Body of pancreas (tissue), 4 donors: Measurements from ENCODE around the gene PSIP1. TPM values are rescaled to one million over a fixed set of nuclear protein-coding genes. Genes with fewer than 3 reads are reported as not detected.

Source experiments
- ATAC-seq: fragments of 150-250 bp; one replicate; pipeline ENCODE4 v1.9.1; 2016
- DNase-seq, 4 donors: peaks; one replicate each; pipeline ENCODE4 v3.0.0-alpha.2; 2019
- H3K27ac ChIP-seq, 4 donors: fragments of 200-600 bp; sonication (generic); 1 replicate in 3 of 4; 2 replicates in 1 of 4; pipeline versions ENCODE4 v1.5.1 to v1.6.1; 2016 to 2019; ENCODE audit warnings: mild to moderate bottlenecking in 1 of 4, mixed read lengths in 1 of 4, moderate library complexity in 1 of 4
- H3K27me3 ChIP-seq, 2 donors: fragments of 200-600 bp; sonication (generic); one replicate each; pipeline ENCODE4 v1.6.0; 2016; ENCODE audit warnings: mild to moderate bottlenecking in 1 of 2
- H3K36me3 ChIP-seq, 2 donors: fragments of 200-600 bp; sonication (generic); replicated peaks in 1 of 2; 2 replicates each; pipeline ENCODE4 v1.5.1; 2016; ENCODE audit warnings: low read depth in 2 of 2; ENCODE audit not compliant: insufficient read depth in 1 of 2
- H3K4me1 ChIP-seq: fragments of 200-600 bp; sonication (generic); one replicate; pipeline ENCODE4 v1.6.0; 2016
- H3K4me3 ChIP-seq, 2 donors: fragments of 200-600 bp; sonication (generic); 1 replicate in 1 of 2; 2 replicates in 1 of 2; pipeline ENCODE4 v1.5.1; 2016 to 2019
- H3K9me3 ChIP-seq, 3 donors: fragments of 200-600 bp; sonication (generic); 1 replicate in 2 of 3; 2 replicates in 1 of 3; pipeline ENCODE4 v1.5.1; 2016
- CTCF ChIP-seq, 7 experiments: fragments of 450-650 bp in 4 of 7; fragments of 200-600 bp in 3 of 7; sonication (generic) in 3 of 7; IDR thresholded peaks; one replicate each; pipeline ENCODE4 v1.5.1; 2016 to 2019; ENCODE audit warnings: antibody characterized with exemption in 7 of 7
- POLR2A ChIP-seq, 3 donors: fragments of 450-650 bp; IDR thresholded peaks; one replicate each; pipeline ENCODE4 v1.6.1; 2016; ENCODE audit warnings: antibody characterized with exemption in 3 of 3, mild to moderate bottlenecking in 2 of 3
- WGBS, 2 donors: methylation state at CpG; one replicate each; pipeline ENCODE4 v1.1.5; 2017; 5-methylcytosine and 5-hydroxymethylcytosine counted together
- intact Hi-C: fragments of 100-400 bp; cut with DNase I; formaldehyde crosslinking; loops from one replicate; pipeline ENCODE4 v1.15.1; 2023
- total RNA-seq, 2 donors: library from RNA; depleted of rRNA; stranded (reverse); fragments of >200 nt; gene quantifications; one replicate each; pipeline ENCODE4 v1.1.0, GENCODE V29; 2016

PSIP1 gene
- total RNA-seq, 2 donors from 2014 or later, result 21.5 to 25.7 TPM

DNA sequence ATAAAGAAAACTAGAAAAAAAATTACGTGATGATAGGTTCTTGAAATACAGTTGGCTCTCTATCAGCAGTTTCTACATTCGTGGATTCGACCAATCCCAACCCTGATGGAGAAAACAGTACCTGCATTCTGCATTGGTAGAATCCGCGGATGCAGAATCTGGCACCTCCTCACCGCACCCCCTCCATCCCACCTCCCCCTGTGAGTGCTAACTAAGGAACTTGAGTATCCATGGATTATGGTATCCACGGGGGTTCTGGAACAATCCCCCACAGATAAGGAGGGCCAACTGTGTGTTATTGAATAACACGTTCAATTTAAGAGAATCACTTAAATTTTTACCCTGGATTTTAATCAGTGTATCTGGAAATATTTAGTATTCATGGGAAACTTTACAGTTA is 10.5 kb upstream of the PSIP1 start:
- Histone ChIP-seq H3K27ac (no peak overlapping the region), H3K4me1 (no peaks in the 10 kb centered on the region), H3K4me3 (no peak overlapping the region), H3K36me3 (no peaks in the 10 kb centered on the region), H3K27me3 (no peaks in the 10 kb centered on the region), H3K9me3 (no peaks in the 10 kb centered on the region)
- no peak for TF ChIP-seq POLR2A (IDR thresholded peaks at IDR 0.05)
- no peak for TF ChIP-seq CTCF (IDR thresholded peaks at IDR 0.05)
- DNase-seq, result no peak
- ATAC-seq, result no peak
- 60 to 69% methylated on average over 8 of the region's 8 CpGs for WGBS, 2 donors
- intact Hi-C loops, result no loop called here

DNA sequence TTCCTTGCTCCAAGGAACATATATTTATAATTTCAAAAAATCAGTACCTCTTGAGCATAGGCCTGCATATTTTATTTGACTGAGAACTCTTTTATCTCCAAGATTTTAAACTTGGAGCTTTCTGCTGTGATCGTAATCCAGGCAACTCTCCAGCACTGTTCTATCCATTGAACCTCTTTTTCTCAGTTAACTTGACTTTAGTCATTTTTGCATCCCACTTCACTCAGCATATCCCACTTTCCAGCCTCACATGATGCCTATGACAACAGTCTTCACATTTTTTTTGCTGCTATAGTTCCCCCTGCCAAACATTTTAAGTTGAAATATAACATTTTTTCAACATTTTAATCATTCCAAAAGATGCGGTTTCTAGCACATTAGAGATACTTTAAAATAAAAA is 9.1 kb upstream of the PSIP1 start:
- no peaks in the 10 kb centered on the region for H3K27me3 ChIP-seq
- intact Hi-C loops, result no loop called here
- TF ChIP-seq POLR2A (IDR thresholded peaks at IDR 0.05), result no peak
- no peak for TF ChIP-seq CTCF (IDR thresholded peaks at IDR 0.05)
- ATAC-seq (no peak), DNase-seq (no peak)
- no peak overlapping the region for H3K4me3 ChIP-seq
- WGBS, 2 donors, result 77 to 91% methylated on average over 2 of the region's 2 CpGs
- H3K9me3 ChIP-seq, result no peaks in the 10 kb centered on the region
- no peaks in the 10 kb centered on the region for H3K4me1 ChIP-seq
- H3K36me3 ChIP-seq, result no peaks in the 10 kb centered on the region
- no peak overlapping the region for H3K27ac ChIP-seq

GRCh38 chr9:15513335-15513734 is 2.6 kb upstream of the PSIP1 start:
- Histone ChIP-seq H3K9me3 (no peaks in the 10 kb centered on the region), H3K4me1 (peaks cover 11% of the 10 kb centered on the region), H3K27me3 (no peaks in the 10 kb centered on the region), H3K27ac (no peak overlapping the region), H3K4me3 (no peak overlapping the region), H3K36me3 (no peaks in the 10 kb centered on the region)
- intact Hi-C loops, result no loop called here
- ATAC-seq, result no peak
- TF ChIP-seq CTCF (IDR thresholded peaks at IDR 0.05) (no peak), POLR2A (IDR thresholded peaks at IDR 0.05) (no peak)
- 50 to 58% methylated on average over 1 of the region's 1 CpG for WGBS, 2 donors
- DNase-seq, result no peak

DNA sequence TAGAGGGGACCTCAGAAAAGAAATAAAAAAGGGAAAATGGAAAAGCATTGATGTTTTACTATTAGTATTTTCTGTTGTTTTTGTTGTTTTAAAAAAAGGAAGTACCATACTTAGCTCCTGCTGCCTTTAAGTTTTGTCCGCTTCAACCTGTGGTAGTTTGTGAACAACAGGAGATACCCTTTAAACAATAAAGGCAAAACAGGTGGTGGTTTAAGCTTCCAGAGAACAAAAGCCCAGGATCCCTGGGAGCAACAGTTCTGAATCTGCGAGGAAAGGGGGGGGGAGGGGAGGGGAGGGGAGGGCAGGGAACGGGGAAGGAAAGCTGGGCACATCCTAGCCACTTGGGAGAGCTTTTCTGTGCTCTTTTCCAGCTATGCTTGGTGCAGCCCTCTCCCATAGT is 2.1 kb upstream of the PSIP1 start:
- H3K36me3 ChIP-seq, result no peaks in the 10 kb centered on the region
- ATAC-seq (no peak), DNase-seq (no peak)
- 50 to 63% methylated on average over 3 of the region's 3 CpGs for WGBS, 2 donors
- no peak overlapping the region for H3K4me3 ChIP-seq
- TF ChIP-seq CTCF (IDR thresholded peaks at IDR 0.05), result no peak
- TF ChIP-seq POLR2A (IDR thresholded peaks at IDR 0.05), result no peak
- no peaks in the 10 kb centered on the region for H3K9me3 ChIP-seq
- peaks cover 11% of the 10 kb centered on the region for H3K4me1 ChIP-seq
- intact Hi-C loops, result no loop called here
- no peak overlapping the region for H3K27ac ChIP-seq
- no peaks in the 10 kb centered on the region for H3K27me3 ChIP-seq

GRCh38 chr9:15512204-15512603 is 1.4 kb upstream of the PSIP1 start:
- TF ChIP-seq POLR2A (IDR thresholded peaks at IDR 0.05) (no peak), CTCF (IDR thresholded peaks at IDR 0.05) (no peak)
- intact Hi-C loops, result no loop called here
- DNase-seq, result no peak
- no peaks in the 10 kb centered on the region for H3K27me3 ChIP-seq
- H3K4me3 ChIP-seq, result no peak overlapping the region
- no peak for ATAC-seq
- H3K9me3 ChIP-seq, result no peaks in the 10 kb centered on the region
- no peaks in the 10 kb centered on the region for H3K36me3 ChIP-seq
- 85 to 93% methylated on average over 1 of the region's 1 CpG for WGBS, 2 donors
- no peak overlapping the region for H3K27ac ChIP-seq
- peaks cover 11% of the 10 kb centered on the region for H3K4me1 ChIP-seq
